Neural progenitor cell (in vitro differentiated cells): Measurements from ENCODE around the gene SNX25. TPM values are rescaled to one million over a fixed set of nuclear protein-coding genes. Genes with fewer than 3 reads are reported as not detected.
"Not testable (repeated sequence)": the region's sequence is repeated elsewhere in the genome, so short reads cannot be mapped to it uniquely, and the experiment has no call there.

ENCODE experiments used
- DNase-seq: peaks from one replicate; pipeline ENCODE4 v3.0.0-alpha.2; 2016; ENCODE audit warnings: low spot score
- H2AFZ ChIP-seq: fragments of 200-600 bp; sonication (generic); replicated peaks from 2 replicates; pipeline ENCODE4 v1.6.1; 2016; ENCODE audit warnings: antibody characterized with exemption
- H3F3A ChIP-seq: fragments of 200-600 bp; sonication (generic); 2 replicates; pipeline ENCODE4 v1.6.1; 2016; ENCODE audit warnings: antibody characterized with exemption, low read depth
- H3K27ac ChIP-seq: fragments of 200-600 bp; sonication (generic); 2 replicates; pipeline ENCODE4 v1.5.1; 2016; ENCODE audit warnings: mild to moderate bottlenecking
- H3K27me3 ChIP-seq: fragments of 200-600 bp; sonication (generic); 2 replicates; pipeline ENCODE4 v1.6.1; 2016; ENCODE audit warnings: mild to moderate bottlenecking, moderate library complexity
- H3K36me3 ChIP-seq: fragments of 200-600 bp; sonication (generic); 2 replicates; pipeline ENCODE4 v1.5.1; 2016
- H3K4me1 ChIP-seq: fragments of 200-600 bp; sonication (generic); 2 replicates; pipeline ENCODE4 v1.6.1; 2016; ENCODE audit warnings: mixed run types
- H3K4me2 ChIP-seq: fragments of 200-600 bp; sonication (generic); 2 replicates; pipeline ENCODE4 v1.6.1; 2016
- H3K4me3 ChIP-seq: fragments of 200-600 bp; sonication (generic); 2 replicates; pipeline ENCODE4 v1.5.1; 2016
- H3K79me2 ChIP-seq: fragments of 200-600 bp; sonication (generic); 2 replicates; pipeline ENCODE4 v1.6.1; 2016; ENCODE audit warnings: low read depth
- H3K9ac ChIP-seq: fragments of 200-600 bp; sonication (generic); 2 replicates; pipeline ENCODE4 v1.6.1; 2016
- H3K9me3 ChIP-seq: fragments of 200-600 bp; sonication (generic); 2 replicates; pipeline ENCODE4 v1.5.1; 2016; ENCODE audit warnings: low read depth
- H4K20me1 ChIP-seq: fragments of 200-600 bp; sonication (generic); 2 replicates; pipeline ENCODE4 v1.6.1; 2016; ENCODE audit warnings: low read depth
- H3K27ac Mint-ChIP-seq: 3 replicates; pipeline ENCODE4 v1.8.0; 2021; ENCODE audit warnings: mixed read lengths
- H3K27me3 Mint-ChIP-seq: 2 replicates; pipeline ENCODE4 v1.8.0; 2022; ENCODE audit warnings: low read depth, mild to moderate bottlenecking, inconsistent platforms, moderate library complexity, mixed read lengths; ENCODE audit not compliant: insufficient read depth
- H3K36me3 Mint-ChIP-seq: 3 replicates; pipeline ENCODE4 v1.8.0; 2021; ENCODE audit warnings: mixed read lengths
- H3K4me1 Mint-ChIP-seq: 3 replicates; pipeline ENCODE4 v1.8.0; 2021; ENCODE audit warnings: mixed read lengths
- H3K4me3 Mint-ChIP-seq: 3 replicates; pipeline ENCODE4 v1.8.0; 2021; ENCODE audit warnings: mild to moderate bottlenecking, moderate library complexity, mixed read lengths
- H3K9me3 Mint-ChIP-seq: 3 replicates; pipeline ENCODE4 v1.8.0; 2020; ENCODE audit warnings: mixed read lengths
- EZH2 ChIP-seq: fragments of 200-600 bp; sonication (generic); IDR thresholded peaks from 2 replicates; pipeline ENCODE4 v1.6.1; 2017; ENCODE audit warnings: antibody characterized with exemption, mild to moderate bottlenecking, moderate library complexity
- EZH2phosphoT487 ChIP-seq: fragments of 200-600 bp; sonication (generic); IDR thresholded peaks from 2 replicates; pipeline ENCODE4 v1.6.1; 2017; ENCODE audit warnings: antibody characterized with exemption
- total RNA-seq: library from RNA; depleted of rRNA; stranded (reverse); fragments of >200 nt; gene quantifications from 2 replicates; pipeline ENCODE4 v1.2.3, GENCODE V29; 2015; ENCODE audit warnings: low replicate concordance
- TF ChIP-seq, protein P1 (sequence below): fragments of 200-600 bp; sonication (generic); IDR thresholded peaks from 2 replicates; pipeline ENCODE4 v1.5.1; 2017; ENCODE audit warnings: antibody characterized with exemption, mild to moderate bottlenecking

The SNX25 gene
- total RNA-seq, 1 donor from 2014 or later: 50.8 TPM

DNA sequence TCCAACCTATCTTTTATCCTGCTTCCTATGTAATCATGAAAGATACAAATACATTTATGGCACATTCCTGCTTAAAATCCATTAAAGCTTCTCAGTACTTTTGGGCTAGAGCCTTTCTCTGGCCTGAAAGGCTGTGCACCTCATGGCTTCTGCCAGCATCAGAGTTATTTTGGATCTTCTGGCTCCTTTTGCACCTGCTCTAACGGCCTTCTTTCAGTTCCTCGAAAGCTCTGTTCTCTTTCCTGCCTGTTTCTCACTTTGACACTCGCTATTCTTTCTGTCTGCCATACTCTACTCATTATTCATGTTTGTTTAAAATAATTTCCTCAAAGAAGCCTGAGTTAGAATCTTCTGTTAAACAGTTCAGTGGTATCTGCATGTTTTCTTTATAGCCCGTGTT, 100.4 kb downstream of the SNX25 start:
- Histone ChIP-seq H3F3A (peaks cover 30% of the 10 kb centered on the region), H3K79me2 (peaks cover 11% of the 10 kb centered on the region), H4K20me1 (no peaks in the 10 kb centered on the region), H3K4me2 (no peak overlapping the region), H3K9ac (no peak overlapping the region), H3K4me3 (no peak overlapping the region), H3K9me3 (no peaks in the 10 kb centered on the region), H2AFZ (no peak overlapping the region), H3K27ac (no peak overlapping the region), H3K27me3 (no peaks in the 10 kb centered on the region), H3K36me3 (no peaks in the 10 kb centered on the region), H3K4me1 (peaks cover 31% of the 10 kb centered on the region)
- H3K4me1 Mint-ChIP-seq: peaks cover 28% of the 10 kb centered on the region
- no peak for DNase-seq
- H3K9me3 Mint-ChIP-seq: no peaks in the 10 kb centered on the region
- H3K27me3 Mint-ChIP-seq: no peaks in the 10 kb centered on the region
- no peak overlapping the region for H3K4me3 Mint-ChIP-seq
- no peak overlapping the region for H3K27ac Mint-ChIP-seq
- H3K36me3 Mint-ChIP-seq: peaks cover 25% of the 10 kb centered on the region
- TF ChIP-seq EZH2 (no peak), EZH2phosphoT487 (no peak)
- TF ChIP-seq, protein P1, sequence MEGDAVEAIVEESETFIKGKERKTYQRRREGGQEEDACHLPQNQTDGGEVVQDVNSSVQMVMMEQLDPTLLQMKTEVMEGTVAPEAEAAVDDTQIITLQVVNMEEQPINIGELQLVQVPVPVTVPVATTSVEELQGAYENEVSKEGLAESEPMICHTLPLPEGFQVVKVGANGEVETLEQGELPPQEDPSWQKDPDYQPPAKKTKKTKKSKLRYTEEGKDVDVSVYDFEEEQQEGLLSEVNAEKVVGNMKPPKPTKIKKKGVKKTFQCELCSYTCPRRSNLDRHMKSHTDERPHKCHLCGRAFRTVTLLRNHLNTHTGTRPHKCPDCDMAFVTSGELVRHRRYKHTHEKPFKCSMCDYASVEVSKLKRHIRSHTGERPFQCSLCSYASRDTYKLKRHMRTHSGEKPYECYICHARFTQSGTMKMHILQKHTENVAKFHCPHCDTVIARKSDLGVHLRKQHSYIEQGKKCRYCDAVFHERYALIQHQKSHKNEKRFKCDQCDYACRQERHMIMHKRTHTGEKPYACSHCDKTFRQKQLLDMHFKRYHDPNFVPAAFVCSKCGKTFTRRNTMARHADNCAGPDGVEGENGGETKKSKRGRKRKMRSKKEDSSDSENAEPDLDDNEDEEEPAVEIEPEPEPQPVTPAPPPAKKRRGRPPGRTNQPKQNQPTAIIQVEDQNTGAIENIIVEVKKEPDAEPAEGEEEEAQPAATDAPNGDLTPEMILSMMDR: no peak

DNA sequence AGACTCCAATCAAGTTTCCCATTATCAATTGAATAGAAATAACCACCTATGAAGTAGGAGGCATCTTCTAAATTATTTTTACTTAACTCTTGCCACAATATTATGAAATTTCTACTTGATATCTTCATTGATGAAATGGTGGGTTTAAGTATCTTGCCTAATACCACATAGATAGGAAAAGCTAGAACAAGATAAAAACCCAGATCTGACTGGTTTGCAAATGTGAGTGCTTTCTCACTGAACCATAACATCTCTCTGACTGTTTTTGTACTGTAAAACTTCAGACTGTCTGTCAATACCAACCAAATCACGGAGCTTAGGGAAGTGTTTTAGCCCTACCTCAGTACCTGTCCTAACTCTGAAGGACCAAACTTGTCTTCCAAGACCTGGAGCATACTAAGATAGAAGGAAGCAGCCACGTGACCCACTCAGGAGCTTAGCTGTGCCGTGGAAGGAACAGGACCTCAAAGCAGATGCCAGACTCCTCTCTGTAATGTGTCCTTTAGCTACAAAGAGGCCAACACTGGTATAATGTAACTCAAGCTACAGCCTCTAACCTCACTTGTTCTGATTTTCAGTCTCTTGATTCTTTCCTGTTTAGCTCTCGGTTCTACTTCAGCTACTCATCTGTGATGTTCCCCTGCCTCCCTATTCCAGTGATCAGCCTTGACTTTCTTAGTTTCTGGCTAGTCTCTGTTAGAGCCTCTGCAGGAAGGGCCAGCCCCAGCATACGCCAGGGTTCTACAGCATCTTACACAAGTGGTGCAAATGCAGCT, 101.9 kb downstream of the SNX25 start:
- Histone ChIP-seq H3K79me2 (peaks cover 11% of the 10 kb centered on the region), H2AFZ (no peak overlapping the region), H3K9ac (no peak overlapping the region), H4K20me1 (no peaks in the 10 kb centered on the region), H3K27me3 (no peaks in the 10 kb centered on the region), H3K4me2 (no peak overlapping the region), H3K4me3 (no peak overlapping the region), H3K36me3 (no peaks in the 10 kb centered on the region), H3F3A (peaks cover 14% of the 10 kb centered on the region), H3K4me1 (peaks cover 21% of the 10 kb centered on the region), H3K27ac (no peak overlapping the region), H3K9me3 (no peaks in the 10 kb centered on the region)
- no peaks in the 10 kb centered on the region for H3K27me3 Mint-ChIP-seq
- TF ChIP-seq EZH2phosphoT487 (no peak), EZH2 (no peak)
- TF ChIP-seq, protein P1: no peak
- H3K27ac Mint-ChIP-seq: no peak overlapping the region
- peaks cover 13% of the 10 kb centered on the region for H3K4me1 Mint-ChIP-seq
- H3K4me3 Mint-ChIP-seq: no peak overlapping the region
- DNase-seq: no peak
- peaks cover 2% of the 10 kb centered on the region for H3K9me3 Mint-ChIP-seq
- peaks cover 31% of the 10 kb centered on the region for H3K36me3 Mint-ChIP-seq

DNA sequence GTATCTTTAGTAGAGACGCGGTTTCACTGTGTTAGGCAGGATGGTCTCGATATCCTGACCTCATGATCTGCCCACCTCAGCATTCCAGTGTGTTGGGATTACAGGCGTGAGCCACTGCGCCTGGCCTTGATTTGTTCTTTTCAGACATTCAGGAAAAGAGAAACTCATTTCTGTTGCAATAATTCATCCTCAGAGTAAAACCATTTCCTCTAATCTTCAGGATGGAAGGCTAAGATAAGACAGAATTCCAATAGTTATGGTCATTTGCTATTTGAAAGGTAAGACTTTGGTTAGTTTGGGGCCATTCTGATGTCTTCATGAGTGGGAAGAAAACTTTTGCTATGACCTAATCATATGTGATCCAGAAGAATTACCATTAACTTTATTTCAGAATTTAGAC, 103.3 kb downstream of the SNX25 start:
- H3K36me3 ChIP-seq: no peaks in the 10 kb centered on the region
- no peak overlapping the region for H3K4me3 Mint-ChIP-seq
- H3K79me2 ChIP-seq: peaks cover 9% of the 10 kb centered on the region
- DNase-seq: no peak
- no peak overlapping the region for H3K27ac ChIP-seq
- H3K4me2 ChIP-seq: no peak overlapping the region
- no peak overlapping the region for H3K9ac ChIP-seq
- no peaks in the 10 kb centered on the region for H4K20me1 ChIP-seq
- peaks cover 4% of the 10 kb centered on the region for H3F3A ChIP-seq
- peaks cover 9% of the 10 kb centered on the region for H3K4me1 ChIP-seq
- no peaks in the 10 kb centered on the region for H3K9me3 ChIP-seq
- no peak overlapping the region for H3K4me3 ChIP-seq
- TF ChIP-seq EZH2phosphoT487: no peak
- no peak for TF ChIP-seq EZH2
- TF ChIP-seq, protein P1: no peak
- H3K4me1 Mint-ChIP-seq: no peaks in the 10 kb centered on the region
- H3K36me3 Mint-ChIP-seq: peaks cover 37% of the 10 kb centered on the region
- H3K9me3 Mint-ChIP-seq: peaks cover 2% of the 10 kb centered on the region
- no peak overlapping the region for H2AFZ ChIP-seq
- peaks cover 2% of the 10 kb centered on the region for H3K27me3 Mint-ChIP-seq
- no peak overlapping the region for H3K27ac Mint-ChIP-seq
- no peaks in the 10 kb centered on the region for H3K27me3 ChIP-seq

DNA sequence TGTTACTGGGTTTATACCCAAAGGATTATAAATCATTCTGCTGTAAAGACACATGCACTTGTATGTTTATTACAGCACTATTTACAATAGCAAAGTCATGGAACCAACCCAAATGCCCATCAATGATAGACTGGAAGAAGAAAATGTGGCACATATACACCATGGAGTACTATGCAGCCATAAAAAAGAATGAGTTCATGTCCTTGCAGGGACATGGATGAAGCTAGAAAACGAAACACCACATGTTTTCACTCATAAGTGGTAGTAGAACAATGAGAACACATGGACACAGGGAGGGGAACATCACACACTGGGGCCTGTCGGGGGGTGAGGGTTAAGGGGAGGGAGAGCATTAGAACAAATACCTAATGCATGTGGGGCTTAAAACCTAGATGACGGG, 108.1 kb downstream of the SNX25 start:
- H3F3A ChIP-seq: peaks cover 13% of the 10 kb centered on the region
- not testable (repeated sequence) for H3K27ac Mint-ChIP-seq, DNase-seq, H3K9me3 Mint-ChIP-seq, H3K27me3 Mint-ChIP-seq, H3K4me3 Mint-ChIP-seq, H2AFZ ChIP-seq, H3K9ac ChIP-seq, H3K9me3 ChIP-seq, H3K4me1 Mint-ChIP-seq, H3K4me3 ChIP-seq, H3K79me2 ChIP-seq, H3K27ac ChIP-seq, H3K27me3 ChIP-seq, H4K20me1 ChIP-seq, H3K4me2 ChIP-seq
- peaks cover 14% of the 10 kb centered on the region for H3K4me1 ChIP-seq
- H3K36me3 ChIP-seq: peaks cover 21% of the 10 kb centered on the region
- H3K36me3 Mint-ChIP-seq: peaks cover 39% of the 10 kb centered on the region
